KOPT-K1 (cell line): ENCODE measurements around the gene RITA1.

Experiments
- H3K27ac ChIP-seq: fragments of 200-600 bp; sonication (generic); 2 replicates; pipeline ENCODE4 v1.5.1; 2016; ENCODE audit warnings: antibody characterized with exemption, mild to moderate bottlenecking, low read depth, low read length; ENCODE audit not compliant: poor library complexity, severe bottlenecking
- H3K36me3 ChIP-seq: fragments of 200-600 bp; sonication (generic); 2 replicates; pipeline ENCODE4 v1.5.1; 2017; ENCODE audit warnings: antibody characterized with exemption, mild to moderate bottlenecking, low read length, moderate library complexity; ENCODE audit not compliant: insufficient read depth
- H3K9me3 ChIP-seq: fragments of 200-600 bp; sonication (generic); 2 replicates; pipeline ENCODE4 v1.5.1; 2017; ENCODE audit warnings: antibody characterized with exemption, low read length, mild to moderate bottlenecking; ENCODE audit not compliant: insufficient read depth, poor library complexity, severe bottlenecking

The RITA1 gene

DNA sequence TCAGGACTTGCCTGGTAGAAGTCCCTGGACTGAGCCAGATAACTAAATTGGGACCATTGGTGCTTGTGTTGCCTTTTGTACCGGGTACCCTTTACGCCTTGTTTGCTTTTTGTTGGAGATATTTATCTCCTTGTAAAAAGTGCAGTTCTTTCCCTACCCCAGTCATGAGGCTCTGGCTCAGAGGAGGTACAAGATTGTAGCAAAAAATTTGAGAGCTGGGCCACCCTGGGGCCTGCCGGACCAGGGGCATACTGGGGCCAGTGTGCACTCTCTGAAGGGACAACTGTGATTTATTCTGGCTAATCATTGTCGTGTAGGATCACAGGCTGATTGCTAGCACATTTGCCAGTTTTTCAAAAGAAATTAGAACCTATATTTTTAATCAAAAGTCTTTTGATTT lies 49.0 kb downstream of the RITA1 start:
- H3K9me3 ChIP-seq: no peaks in the 10 kb centered on the region
- H3K36me3 ChIP-seq: peaks cover 17% of the 10 kb centered on the region
- H3K27ac ChIP-seq: no peak overlapping the region

DNA sequence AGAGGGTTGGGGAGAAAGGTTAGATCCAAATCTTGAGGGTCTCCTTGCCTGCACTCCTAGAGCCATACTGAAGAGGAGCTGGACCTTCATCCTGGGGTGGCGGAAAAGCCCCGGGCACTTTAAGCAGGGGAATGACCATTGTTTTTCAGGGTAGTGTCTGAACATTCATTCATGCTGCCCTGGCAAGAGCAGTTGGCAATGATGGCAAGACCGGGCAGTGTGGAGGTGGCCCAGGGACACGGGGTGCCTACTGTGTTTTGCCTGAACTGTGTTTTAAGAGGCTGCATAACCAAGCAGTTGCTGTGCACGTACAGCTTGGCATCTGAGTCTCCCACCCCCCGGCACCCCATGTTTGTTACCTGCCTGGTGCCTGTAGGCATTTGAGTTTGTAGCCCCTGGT lies 50.5 kb downstream of the RITA1 start:
- no peaks in the 10 kb centered on the region for H3K9me3 ChIP-seq
- H3K36me3 ChIP-seq: peaks cover 10% of the 10 kb centered on the region
- no peak overlapping the region for H3K27ac ChIP-seq

DNA sequence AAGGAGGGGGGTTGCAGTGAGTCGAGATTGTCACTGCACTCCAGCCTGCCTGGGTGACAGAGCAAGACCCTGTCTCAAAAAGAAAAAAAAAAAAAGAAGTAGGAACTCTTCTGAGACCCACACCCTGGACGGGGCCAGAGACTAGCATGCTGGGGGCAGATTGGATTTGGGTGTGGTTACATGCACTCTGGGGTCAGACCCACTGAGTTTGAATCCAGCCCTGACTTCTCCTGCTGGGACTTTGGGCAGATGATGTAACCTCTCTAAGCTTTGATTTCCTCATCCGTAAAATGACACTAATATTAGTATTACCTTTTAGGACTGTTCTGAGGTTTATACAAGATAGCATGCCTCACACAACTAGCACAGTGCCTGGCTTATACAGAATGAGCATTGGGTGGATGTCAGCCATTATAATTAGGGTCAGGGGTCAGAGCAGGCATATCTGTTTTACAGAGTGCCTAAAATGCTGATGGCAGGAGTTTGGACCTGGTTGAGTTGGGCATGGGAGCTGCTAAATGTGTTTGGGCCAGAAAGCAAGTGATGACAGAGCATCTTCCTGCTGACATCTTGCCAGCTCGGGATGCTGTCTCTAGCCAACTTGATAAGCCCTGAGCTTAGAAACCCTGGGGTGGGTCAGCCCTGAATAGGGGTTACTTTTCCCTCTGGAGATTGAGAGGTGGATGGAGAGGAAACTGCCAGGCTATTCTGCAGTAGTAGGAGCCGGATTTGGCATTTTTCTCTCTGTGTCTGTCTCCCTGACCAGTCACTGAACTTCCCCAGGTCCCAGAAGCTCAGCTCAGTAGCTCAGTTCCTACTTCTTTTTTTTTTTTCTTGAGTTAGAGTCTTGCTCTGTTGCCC lies 51.2 kb downstream of the RITA1 start:
- peaks cover 2% of the 10 kb centered on the region; the same call in 1 of the 2 replicates for H3K36me3 ChIP-seq
- H3K9me3 ChIP-seq: no peaks in the 10 kb centered on the region
- H3K27ac ChIP-seq: no peak overlapping the region

DNA sequence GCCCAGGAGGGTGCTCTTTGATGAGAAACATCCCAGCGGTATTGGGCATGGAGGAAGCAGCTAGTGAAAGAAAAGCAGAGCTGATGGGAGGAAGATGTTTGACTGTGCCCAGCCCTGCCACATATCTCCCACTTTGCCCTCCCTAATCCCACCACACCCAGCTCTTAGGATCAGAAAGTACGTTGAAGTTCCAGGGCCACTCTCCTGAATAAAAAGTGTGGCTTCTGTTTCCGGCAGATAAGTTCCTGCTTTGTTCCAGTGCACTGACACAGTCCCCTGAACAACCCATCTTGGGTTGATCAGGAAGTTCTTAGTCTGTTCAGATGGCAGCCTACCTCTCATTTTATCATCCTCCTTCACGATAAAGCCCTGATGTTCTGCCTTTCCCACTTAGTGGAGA lies 52.2 kb downstream of the RITA1 start:
- no peaks in the 10 kb centered on the region for H3K9me3 ChIP-seq
- H3K36me3 ChIP-seq: no peaks in the 10 kb centered on the region
- H3K27ac ChIP-seq: no peak overlapping the region

DNA sequence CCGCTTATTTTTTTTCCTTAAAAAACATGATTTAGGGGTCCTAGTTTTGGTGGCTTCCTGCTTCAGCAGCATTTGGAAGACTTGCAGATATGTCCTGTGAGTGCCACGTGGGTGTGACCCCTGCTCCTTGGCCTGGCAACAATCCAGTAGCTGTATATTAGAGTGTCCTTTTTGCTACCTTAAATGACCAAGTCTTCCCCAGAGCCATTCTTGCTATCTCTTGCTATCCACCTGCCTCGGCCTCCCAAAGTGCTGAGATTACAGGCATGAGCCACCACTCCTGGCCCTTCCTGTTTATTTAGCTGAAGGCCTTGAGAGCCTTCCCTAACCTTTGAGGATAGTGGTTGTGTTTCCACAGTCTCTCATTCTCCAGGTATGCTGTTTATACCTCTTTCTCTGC lies 52.8 kb downstream of the RITA1 start:
- no peaks in the 10 kb centered on the region for H3K9me3 ChIP-seq
- no peak overlapping the region for H3K27ac ChIP-seq
- no peaks in the 10 kb centered on the region for H3K36me3 ChIP-seq

DNA sequence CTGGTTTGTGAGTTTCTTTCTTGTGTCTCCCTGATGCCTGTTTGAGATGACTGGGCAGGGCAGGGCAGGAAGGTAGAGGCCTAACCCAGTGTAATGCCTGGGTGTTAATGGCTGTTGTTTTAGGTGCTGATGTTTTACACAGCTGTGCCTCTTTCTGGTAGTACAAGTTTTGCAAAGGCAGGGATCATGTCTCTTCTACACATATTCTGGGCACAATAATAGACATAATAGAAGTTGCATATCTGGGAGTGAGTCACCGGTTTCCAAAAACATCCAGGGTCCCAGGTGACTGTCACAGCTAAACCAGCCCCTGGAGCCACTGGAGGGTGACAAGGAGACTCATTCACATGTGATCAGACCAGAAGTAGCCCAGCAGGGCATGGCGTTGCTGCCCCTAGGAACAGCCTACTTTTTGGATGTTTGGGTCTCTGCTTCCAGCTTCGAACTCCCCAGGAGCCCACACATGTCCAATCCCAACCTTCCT lies 53.8 kb downstream of the RITA1 start:
- Histone ChIP-seq H3K27ac (no peak overlapping the region), H3K36me3 (no peaks in the 10 kb centered on the region), H3K9me3 (no peaks in the 10 kb centered on the region)

DNA sequence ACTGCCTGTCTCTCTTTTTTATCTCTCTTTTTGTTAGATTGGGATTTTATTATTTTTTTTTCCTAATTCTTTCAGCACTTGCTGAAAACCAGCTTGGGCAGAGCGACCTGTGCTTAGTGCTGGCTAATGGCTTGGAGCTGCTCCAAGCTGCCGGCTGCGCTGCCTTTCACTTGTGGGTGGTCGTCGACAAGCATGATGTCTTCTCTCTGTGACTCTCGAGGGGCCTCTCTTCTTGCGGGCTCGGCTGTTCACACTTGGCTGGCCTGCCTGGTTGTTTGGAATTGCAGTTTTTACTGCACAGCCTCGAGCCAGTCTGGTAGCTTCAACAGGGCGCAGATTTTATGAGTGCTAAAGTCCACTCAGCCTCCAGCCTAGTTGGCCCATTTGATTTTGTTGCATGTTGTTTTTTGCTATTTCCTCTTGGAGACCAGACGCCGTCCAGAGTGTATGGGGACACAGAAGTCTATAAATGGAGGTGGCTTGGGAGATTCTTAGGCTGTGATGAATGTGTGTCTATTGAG lies 54.4 kb downstream of the RITA1 start:
- Histone ChIP-seq H3K36me3 (no peaks in the 10 kb centered on the region), H3K9me3 (no peaks in the 10 kb centered on the region), H3K27ac (no peak overlapping the region)

DNA sequence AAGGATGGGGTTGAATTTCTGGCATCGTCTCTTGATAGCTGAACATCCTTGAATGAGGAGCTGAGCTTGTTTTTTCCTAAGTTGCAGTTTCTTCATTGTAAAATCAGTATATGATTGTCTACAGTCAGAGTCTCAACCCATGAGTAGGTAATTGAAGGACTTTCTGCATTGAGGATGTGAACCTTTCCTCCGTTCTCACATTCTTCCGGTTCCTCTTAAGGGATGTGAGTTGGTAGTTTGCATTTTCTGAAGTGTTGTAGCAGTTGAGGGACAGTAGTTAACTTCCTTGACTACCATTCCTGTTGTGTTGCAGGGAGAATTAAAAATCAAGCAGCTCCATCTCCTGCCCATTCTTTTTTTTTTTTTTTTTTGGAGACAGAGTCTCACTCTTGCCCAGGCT lies 54.9 kb downstream of the RITA1 start:
- Histone ChIP-seq H3K27ac (no peak overlapping the region), H3K36me3 (no peaks in the 10 kb centered on the region), H3K9me3 (no peaks in the 10 kb centered on the region)

DNA sequence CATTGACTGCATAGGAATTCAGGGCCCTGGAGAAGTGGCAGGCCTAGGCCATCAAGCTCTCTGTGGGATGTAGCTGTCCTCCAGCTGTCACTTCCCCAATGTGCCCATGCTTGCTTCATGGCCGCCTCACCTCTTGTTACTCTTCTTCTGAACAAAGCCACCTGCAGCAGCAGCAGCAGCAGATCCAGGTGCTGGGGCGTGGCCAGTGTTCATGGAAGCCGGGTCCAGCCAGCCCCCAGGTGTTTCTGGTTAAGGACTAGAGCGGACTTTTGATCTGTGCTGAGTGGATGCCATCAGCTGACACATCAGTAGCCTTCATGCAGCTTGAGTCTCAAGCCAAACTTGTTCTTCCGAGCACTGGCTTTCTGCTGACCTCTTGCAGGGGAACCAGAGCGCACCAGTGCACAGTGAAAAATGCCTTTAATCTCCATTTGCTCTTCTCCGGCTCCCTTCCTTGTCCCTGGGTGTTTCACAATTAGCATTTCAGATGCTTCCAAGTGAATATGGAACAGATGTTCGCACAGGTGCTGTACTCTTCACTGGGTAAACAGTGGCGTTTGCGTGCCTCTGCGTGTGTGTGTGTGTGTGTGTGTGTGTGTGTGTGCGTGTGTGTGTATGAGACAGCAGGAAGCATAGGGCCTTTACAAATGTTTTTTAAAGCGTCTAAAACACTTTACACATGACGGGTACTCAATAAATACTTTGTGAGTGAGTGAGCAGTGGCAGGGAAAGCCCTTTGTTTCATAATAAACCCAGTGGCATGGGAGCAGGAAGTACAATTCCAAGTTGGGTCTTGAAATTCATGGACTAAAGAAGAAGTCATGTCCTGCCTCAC lies 55.9 kb downstream of the RITA1 start:
- H3K9me3 ChIP-seq: no peaks in the 10 kb centered on the region
- H3K36me3 ChIP-seq: no peaks in the 10 kb centered on the region
- H3K27ac ChIP-seq: no peak overlapping the region
